ENCODE data around the gene CLTCL1. TPM values are rescaled to one million over a fixed set of nuclear protein-coding genes. Genes with fewer than 3 reads are reported as not detected.

Gene CLTCL1
- total RNA-seq, 4 donors from 2014 or later: 3.8 to 8.6 (median 5.6) TPM

GRCh38 chr22:19212302-19212870, 79.1 kb downstream of the CLTCL1 start:
- Histone ChIP-seq H3K4me1 (no peaks in the 10 kb centered on the region), H3K27me3 (no peaks in the 10 kb centered on the region), H3K4me3 (no peak overlapping the region), H3K27ac (no peak overlapping the region), H3K9me3 (no peaks in the 10 kb centered on the region), H3K36me3 (peaks cover 0 to 4% (median 0%) of the 10 kb centered on the region in 4 donors)
- WGBS, 2 donors (ENCODE audit: low coverage in 1 of 2): 94% methylated on average over 1 of the region's 1 CpG; no CpG with 5 or more reads in 1 of the 2 donors
- in situ Hi-C loops (cut with MboI; ENCODE audit: low pct_ligation_motif_present in 1 of 4, low pct_unique_long_range_greater_than_20kb in 1 of 4, low sequenced_read_pairs in 3 of 4) (loop anchor here in 1 of 4 donors (25.0 kb wide), 1 partner anchor 425 kb away; no protein-coding TSS in a partner anchor), intact Hi-C loops (cut with DNase I; ENCODE audit: low total_unique reads) (no loop called here)
- DNase-seq: no peak
- TF ChIP-seq EP300 (IDR thresholded peaks at IDR 0.05; ENCODE audit: low read depth) (no peak), CTCF (IDR thresholded peaks at IDR 0.05) (no peak), POLR2A (IDR thresholded peaks at IDR 0.05) (no peak), POLR2AphosphoS5 (IDR thresholded peaks at IDR 0.05) (no peak)

GRCh38 chr22:19210188-19210587, 81.3 kb downstream of the CLTCL1 start:
- intact Hi-C loops (cut with DNase I; ENCODE audit: low total_unique reads) (no loop called here), in situ Hi-C loops (cut with MboI; ENCODE audit: low pct_ligation_motif_present in 1 of 4, low pct_unique_long_range_greater_than_20kb in 1 of 4, low sequenced_read_pairs in 3 of 4) (loop anchor here in 1 of 4 donors (25.0 kb wide), 1 partner anchor 427 kb away; no protein-coding TSS in a partner anchor)
- no peak overlapping the region for H3K27ac ChIP-seq
- H3K4me1 ChIP-seq: no peaks in the 10 kb centered on the region
- no peak for TF ChIP-seq POLR2A (IDR thresholded peaks at IDR 0.05)
- peaks cover 0 to 4% (median 0%) of the 10 kb centered on the region in 4 donors for H3K36me3 ChIP-seq
- WGBS, 2 donors (ENCODE audit: low coverage in 1 of 2): 82 to 93% methylated on average over 2 to 14 of the region's 14 CpGs
- no peak overlapping the region for H3K4me3 ChIP-seq
- no peaks in the 10 kb centered on the region for H3K9me3 ChIP-seq
- DNase-seq: no peak
- H3K27me3 ChIP-seq: no peaks in the 10 kb centered on the region

GRCh38 chr22:19208287-19208847, 83.2 kb downstream of the CLTCL1 start:
- H3K4me3 ChIP-seq: no peak overlapping the region
- intact Hi-C loops (cut with DNase I; ENCODE audit: low total_unique reads): no loop called here
- no peak for TF ChIP-seq EP300 (IDR thresholded peaks at IDR 0.05; ENCODE audit: low read depth)
- TF ChIP-seq POLR2AphosphoS5 (IDR thresholded peaks at IDR 0.05): no peak
- TF ChIP-seq CTCF (IDR thresholded peaks at IDR 0.05): no peak
- no peak for TF ChIP-seq POLR2A (IDR thresholded peaks at IDR 0.05)
- no peaks in the 10 kb centered on the region for H3K9me3 ChIP-seq
- H3K4me1 ChIP-seq: no peaks in the 10 kb centered on the region
- DNase-seq: no peak
- H3K27ac ChIP-seq: no peak overlapping the region
- in situ Hi-C loops (cut with MboI; ENCODE audit: low pct_ligation_motif_present in 1 of 4, low pct_unique_long_range_greater_than_20kb in 1 of 4, low sequenced_read_pairs in 3 of 4): loop anchor here in 1 of 4 donors (25.0 kb wide), 1 partner anchor 429 kb away; no protein-coding TSS in a partner anchor
- H3K36me3 ChIP-seq: peaks cover 0 to 4% (median 0%) of the 10 kb centered on the region in 4 donors
- H3K27me3 ChIP-seq: no peaks in the 10 kb centered on the region
- 79% methylated on average over 4 of the region's 4 CpGs; no CpG with 5 or more reads in 1 of the 2 donors for WGBS, 2 donors (ENCODE audit: low coverage in 1 of 2)

- in situ Hi-C loops (cut with MboI; ENCODE audit: low pct_ligation_motif_present in 1 of 4, low pct_unique_long_range_greater_than_20kb in 1 of 4, low sequenced_read_pairs in 3 of 4): loop anchor here in 1 of 4 donors (25.0 kb wide), 1 partner anchor 429 kb away; no protein-coding TSS in a partner anchor
- 80 to 84% methylated on average over 2 to 5 of the region's 5 CpGs for WGBS, 2 donors (ENCODE audit: low coverage in 1 of 2)
Measured at GRCh38 chr22:19207884-19208283, 83.6 kb downstream of the CLTCL1 start.

GRCh38 chr22:19207401-19207808, 84.1 kb downstream of the CLTCL1 start:
- Histone ChIP-seq H3K4me3 (no peak overlapping the region), H3K27me3 (no peaks in the 10 kb centered on the region), H3K9me3 (no peaks in the 10 kb centered on the region), H3K36me3 (peaks cover 0 to 4% (median 0%) of the 10 kb centered on the region in 4 donors), H3K4me1 (no peaks in the 10 kb centered on the region), H3K27ac (no peak overlapping the region)
- DNase-seq: no peak
- TF ChIP-seq POLR2A (IDR thresholded peaks at IDR 0.05) (no peak), EP300 (IDR thresholded peaks at IDR 0.05; ENCODE audit: low read depth) (no peak), CTCF (IDR thresholded peaks at IDR 0.05) (no peak), POLR2AphosphoS5 (IDR thresholded peaks at IDR 0.05) (no peak)
- WGBS, 2 donors (ENCODE audit: low coverage in 1 of 2): 70 to 84% methylated on average over 3 to 9 of the region's 9 CpGs
- intact Hi-C loops (cut with DNase I; ENCODE audit: low total_unique reads) (no loop called here), in situ Hi-C loops (cut with MboI; ENCODE audit: low pct_ligation_motif_present in 1 of 4, low pct_unique_long_range_greater_than_20kb in 1 of 4, low sequenced_read_pairs in 3 of 4) (loop anchor here in 1 of 4 donors (25.0 kb wide), 1 partner anchor 430 kb away; no protein-coding TSS in a partner anchor)

More at GRCh38 chr22:19207884-19208283, 83.6 kb downstream of the CLTCL1 start:
- Histone ChIP-seq H3K27ac (no peak overlapping the region), H3K9me3 (no peaks in the 10 kb centered on the region), H3K36me3 (peaks cover 0 to 4% (median 0%) of the 10 kb centered on the region in 4 donors), H3K4me1 (no peaks in the 10 kb centered on the region), H3K27me3 (no peaks in the 10 kb centered on the region), H3K4me3 (no peak overlapping the region)
- intact Hi-C loops (cut with DNase I; ENCODE audit: low total_unique reads): no loop called here
- TF ChIP-seq EP300 (IDR thresholded peaks at IDR 0.05; ENCODE audit: low read depth): no peak
- no peak for TF ChIP-seq POLR2A (IDR thresholded peaks at IDR 0.05)
- no peak for TF ChIP-seq POLR2AphosphoS5 (IDR thresholded peaks at IDR 0.05)
- no peak for DNase-seq
